ENCODE results near the gene TRPM3.

TRPM3 gene

GRCh38 chr9:70696694-70697335, 424.6 kb downstream of the TRPM3 start:
- H3K36me3 ChIP-seq (ENCODE audit: insufficient read depth, low read length), result no peaks in the 10 kb centered on the region
- no peak overlapping the region for H3K27ac ChIP-seq
- H3K9ac ChIP-seq (ENCODE audit: insufficient read length), result no peak overlapping the region
- DNase-seq (ENCODE audit: low read depth, low spot score), result no peak
- no peak for TF ChIP-seq POLR2AphosphoS5 (IDR thresholded peaks at IDR 0.05; ENCODE audit: borderline replicate concordance, low read depth, low read length)
- no peak for TF ChIP-seq FOXP2 (optimal IDR thresholded peaks at IDR 0.05; ENCODE audit: control extremely low read depth, extremely low read length, insufficient read depth)
- TF ChIP-seq EZH2 (IDR thresholded peaks at IDR 0.05), result no peak
- no peaks in the 10 kb centered on the region for H3K9me3 ChIP-seq (ENCODE audit: low read depth, low read length)
- no peak overlapping the region for H3K4me3 ChIP-seq

- H3K36me3 ChIP-seq (ENCODE audit: insufficient read depth, low read length), result no peaks in the 10 kb centered on the region
- no peak overlapping the region for H3K4me3 ChIP-seq
- H3K9ac ChIP-seq (ENCODE audit: insufficient read length), result no peak overlapping the region
- no peak for TF ChIP-seq FOXP2 (optimal IDR thresholded peaks at IDR 0.05; ENCODE audit: control extremely low read depth, extremely low read length, insufficient read depth)
- TF ChIP-seq EZH2 (IDR thresholded peaks at IDR 0.05), result no peak
- no peak for TF ChIP-seq POLR2AphosphoS5 (IDR thresholded peaks at IDR 0.05; ENCODE audit: borderline replicate concordance, low read depth, low read length)
- DNase-seq (ENCODE audit: low read depth, low spot score), result no peak
- no peaks in the 10 kb centered on the region for H3K9me3 ChIP-seq (ENCODE audit: low read depth, low read length)
- no peak overlapping the region for H3K27ac ChIP-seq
Observed at GRCh38 chr9:70694758-70695157, 426.7 kb downstream of the TRPM3 start.

- no peaks in the 10 kb centered on the region for H3K36me3 ChIP-seq (ENCODE audit: insufficient read depth, low read length)
- no peak overlapping the region for H3K27ac ChIP-seq
- TF ChIP-seq POLR2AphosphoS5 (IDR thresholded peaks at IDR 0.05; ENCODE audit: borderline replicate concordance, low read depth, low read length), result no peak
- no peak for TF ChIP-seq FOXP2 (optimal IDR thresholded peaks at IDR 0.05; ENCODE audit: control extremely low read depth, extremely low read length, insufficient read depth)
- no peak for TF ChIP-seq EZH2 (IDR thresholded peaks at IDR 0.05)
Observed at GRCh38 chr9:70693186-70693585, 428.2 kb downstream of the TRPM3 start.

GRCh38 chr9:70692431-70692830, 429.0 kb downstream of the TRPM3 start:
- TF ChIP-seq EZH2 (IDR thresholded peaks at IDR 0.05) (no peak), POLR2AphosphoS5 (IDR thresholded peaks at IDR 0.05; ENCODE audit: borderline replicate concordance, low read depth, low read length) (no peak), FOXP2 (optimal IDR thresholded peaks at IDR 0.05; ENCODE audit: control extremely low read depth, extremely low read length, insufficient read depth) (no peak)
- H3K4me3 ChIP-seq, result no peak overlapping the region
- no peak overlapping the region for H3K27ac ChIP-seq

More at GRCh38 chr9:70693186-70693585, 428.2 kb downstream of the TRPM3 start:
- no peak for DNase-seq (ENCODE audit: low read depth, low spot score)
- no peak overlapping the region for H3K4me3 ChIP-seq
- no peaks in the 10 kb centered on the region for H3K9me3 ChIP-seq (ENCODE audit: low read depth, low read length)
- no peak overlapping the region for H3K9ac ChIP-seq (ENCODE audit: insufficient read length)

GRCh38 chr9:70688704-70689103, 432.7 kb downstream of the TRPM3 start:
- Histone ChIP-seq H3K36me3 (ENCODE audit: insufficient read depth, low read length) (no peaks in the 10 kb centered on the region), H3K27ac (no peak overlapping the region), H3K9ac (ENCODE audit: insufficient read length) (no peak overlapping the region), H3K9me3 (ENCODE audit: low read depth, low read length) (no peaks in the 10 kb centered on the region), H3K4me3 (no peak overlapping the region)
- TF ChIP-seq FOXP2 (optimal IDR thresholded peaks at IDR 0.05; ENCODE audit: control extremely low read depth, extremely low read length, insufficient read depth), result no peak
- no peak for TF ChIP-seq EZH2 (IDR thresholded peaks at IDR 0.05)
- TF ChIP-seq POLR2AphosphoS5 (IDR thresholded peaks at IDR 0.05; ENCODE audit: borderline replicate concordance, low read depth, low read length), result no peak
- no peak for DNase-seq (ENCODE audit: low read depth, low spot score)

More at GRCh38 chr9:70692431-70692830, 429.0 kb downstream of the TRPM3 start:
- no peaks in the 10 kb centered on the region for H3K9me3 ChIP-seq (ENCODE audit: low read depth, low read length)
- no peaks in the 10 kb centered on the region for H3K36me3 ChIP-seq (ENCODE audit: insufficient read depth, low read length)
- no peak overlapping the region for H3K9ac ChIP-seq (ENCODE audit: insufficient read length)
- no peak for DNase-seq (ENCODE audit: low read depth, low spot score)

GRCh38 chr9:70683841-70684240, 437.6 kb downstream of the TRPM3 start:
- TF ChIP-seq EZH2 (IDR thresholded peaks at IDR 0.05) (no peak), FOXP2 (optimal IDR thresholded peaks at IDR 0.05; ENCODE audit: control extremely low read depth, extremely low read length, insufficient read depth) (no peak), POLR2AphosphoS5 (IDR thresholded peaks at IDR 0.05; ENCODE audit: borderline replicate concordance, low read depth, low read length) (no peak)
- Histone ChIP-seq H3K4me3 (no peak overlapping the region), H3K9me3 (ENCODE audit: low read depth, low read length) (no peaks in the 10 kb centered on the region), H3K36me3 (ENCODE audit: insufficient read depth, low read length) (no peaks in the 10 kb centered on the region), H3K9ac (ENCODE audit: insufficient read length) (no peak overlapping the region), H3K27ac (no peak overlapping the region)
- no peak for DNase-seq (ENCODE audit: low read depth, low spot score)

- no peak for DNase-seq (ENCODE audit: low read depth, low spot score)
- Histone ChIP-seq H3K9me3 (ENCODE audit: low read depth, low read length) (no peaks in the 10 kb centered on the region), H3K4me3 (no peak overlapping the region), H3K36me3 (ENCODE audit: insufficient read depth, low read length) (no peaks in the 10 kb centered on the region), H3K27ac (no peak overlapping the region), H3K9ac (ENCODE audit: insufficient read length) (no peak overlapping the region)
- no peak for TF ChIP-seq FOXP2 (optimal IDR thresholded peaks at IDR 0.05; ENCODE audit: control extremely low read depth, extremely low read length, insufficient read depth)
Observed at GRCh38 chr9:70682298-70682697, 439.1 kb downstream of the TRPM3 start.

GRCh38 chr9:70679845-70680244, 441.6 kb downstream of the TRPM3 start:
- Histone ChIP-seq H3K36me3 (ENCODE audit: insufficient read depth, low read length) (no peaks in the 10 kb centered on the region), H3K9ac (ENCODE audit: insufficient read length) (no peak overlapping the region), H3K27ac (no peak overlapping the region), H3K4me3 (no peak overlapping the region), H3K9me3 (ENCODE audit: low read depth, low read length) (no peaks in the 10 kb centered on the region)
- TF ChIP-seq POLR2AphosphoS5 (IDR thresholded peaks at IDR 0.05; ENCODE audit: borderline replicate concordance, low read depth, low read length) (no peak), FOXP2 (optimal IDR thresholded peaks at IDR 0.05; ENCODE audit: control extremely low read depth, extremely low read length, insufficient read depth) (no peak), EZH2 (IDR thresholded peaks at IDR 0.05) (no peak)
- DNase-seq (ENCODE audit: low read depth, low spot score), result no peak

- Histone ChIP-seq H3K9me3 (ENCODE audit: low read depth, low read length) (no peaks in the 10 kb centered on the region), H3K36me3 (ENCODE audit: insufficient read depth, low read length) (no peaks in the 10 kb centered on the region), H3K27ac (no peak overlapping the region), H3K4me3 (no peak overlapping the region), H3K9ac (ENCODE audit: insufficient read length) (no peak overlapping the region)
- no peak for TF ChIP-seq POLR2AphosphoS5 (IDR thresholded peaks at IDR 0.05; ENCODE audit: borderline replicate concordance, low read depth, low read length)
- no peak for TF ChIP-seq FOXP2 (optimal IDR thresholded peaks at IDR 0.05; ENCODE audit: control extremely low read depth, extremely low read length, insufficient read depth)
- TF ChIP-seq EZH2 (IDR thresholded peaks at IDR 0.05), result no peak
- no peak for DNase-seq (ENCODE audit: low read depth, low spot score)
Observed at GRCh38 chr9:70678153-70678552, 443.3 kb downstream of the TRPM3 start.
